ENCODE measurements around the gene NEGR1.

DNA sequence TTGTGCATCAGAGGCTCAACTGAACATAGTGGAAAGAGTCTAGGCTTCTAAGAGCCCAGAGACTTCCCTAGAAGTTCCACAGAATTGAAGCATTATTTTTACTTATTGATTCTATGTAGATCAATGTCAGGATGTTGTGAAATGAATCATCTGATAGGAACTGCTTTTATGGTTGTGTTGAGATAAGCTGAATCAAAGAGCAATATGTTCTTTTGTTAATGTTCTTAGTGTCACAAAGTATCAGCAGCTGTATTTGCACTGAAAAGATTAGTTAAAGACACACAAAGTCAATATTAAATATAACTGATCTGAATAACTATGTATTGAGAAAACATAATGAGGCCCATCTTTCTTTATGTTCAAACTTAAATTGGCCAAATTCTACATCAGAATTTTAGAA lies 770.8 kb downstream of the NEGR1 start:
- TF ChIP-seq, protein P1, sequence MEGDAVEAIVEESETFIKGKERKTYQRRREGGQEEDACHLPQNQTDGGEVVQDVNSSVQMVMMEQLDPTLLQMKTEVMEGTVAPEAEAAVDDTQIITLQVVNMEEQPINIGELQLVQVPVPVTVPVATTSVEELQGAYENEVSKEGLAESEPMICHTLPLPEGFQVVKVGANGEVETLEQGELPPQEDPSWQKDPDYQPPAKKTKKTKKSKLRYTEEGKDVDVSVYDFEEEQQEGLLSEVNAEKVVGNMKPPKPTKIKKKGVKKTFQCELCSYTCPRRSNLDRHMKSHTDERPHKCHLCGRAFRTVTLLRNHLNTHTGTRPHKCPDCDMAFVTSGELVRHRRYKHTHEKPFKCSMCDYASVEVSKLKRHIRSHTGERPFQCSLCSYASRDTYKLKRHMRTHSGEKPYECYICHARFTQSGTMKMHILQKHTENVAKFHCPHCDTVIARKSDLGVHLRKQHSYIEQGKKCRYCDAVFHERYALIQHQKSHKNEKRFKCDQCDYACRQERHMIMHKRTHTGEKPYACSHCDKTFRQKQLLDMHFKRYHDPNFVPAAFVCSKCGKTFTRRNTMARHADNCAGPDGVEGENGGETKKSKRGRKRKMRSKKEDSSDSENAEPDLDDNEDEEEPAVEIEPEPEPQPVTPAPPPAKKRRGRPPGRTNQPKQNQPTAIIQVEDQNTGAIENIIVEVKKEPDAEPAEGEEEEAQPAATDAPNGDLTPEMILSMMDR (IDR thresholded peaks at IDR 0.05): no peak
- no peak for TF ChIP-seq NFATC4 (CRISPR knock-in tag; IDR thresholded peaks at IDR 0.05)
